Cardiac fibroblast (primary cell): ENCODE measurements around the gene GRB7.

Source experiments
- DNase-seq, 2 donors: peaks; one replicate each; pipeline versions ENCODE4 v3.0.0 to v3.0.0-alpha.2; 2010; ENCODE audit warnings: low read depth in 2 of 2
- H3K4me3 ChIP-seq, 2 donors: replicated peaks in 1 of 2; 1 replicate in 1 of 2; 2 replicates in 1 of 2; pipeline ENCODE4 v1.5.1; 2011; ENCODE audit warnings: low read depth in 2 of 2, low read length in 2 of 2, mild to moderate bottlenecking in 2 of 2, moderate library complexity in 1 of 2
- CTCF ChIP-seq: IDR thresholded peaks from one replicate; pipeline ENCODE4 v1.5.1; 2011; ENCODE audit warnings: low read depth, mild to moderate bottlenecking, low read length, inconsistent platforms

The GRB7 gene

GRCh38 chr17:39772415-39772814, 34.7 kb downstream of the GRB7 start:
- no peak overlapping the region for H3K4me3 ChIP-seq
- DNase-seq: no peak
- TF ChIP-seq CTCF: no peak

GRCh38 chr17:39772987-39773934, 35.5 kb downstream of the GRB7 start:
- no peak for TF ChIP-seq CTCF
- DNase-seq: no peak
- H3K4me3 ChIP-seq: no peak overlapping the region

GRCh38 chr17:39774047-39774446, 36.3 kb downstream of the GRB7 start:
- no peak for DNase-seq
- no peak for TF ChIP-seq CTCF
- H3K4me3 ChIP-seq: no peak overlapping the region

- H3K4me3 ChIP-seq: no peak overlapping the region
- no peak for TF ChIP-seq CTCF
- DNase-seq: no peak
Measured at GRCh38 chr17:39775031-39775430, 37.3 kb downstream of the GRB7 start.

GRCh38 chr17:39776252-39776651, 38.5 kb downstream of the GRB7 start:
- no peak overlapping the region for H3K4me3 ChIP-seq
- no peak for TF ChIP-seq CTCF
- DNase-seq: no peak

- no peak overlapping the region for H3K4me3 ChIP-seq
- DNase-seq: no peak
- TF ChIP-seq CTCF: no peak
Measured at GRCh38 chr17:39777534-39778365, 40.0 kb downstream of the GRB7 start.
